Cerebellar cortex (tissue), 1 donor: ENCODE results near the gene KY.

Experiments
- DNase-seq: peaks from one replicate; pipeline ENCODE4 v3.0.0-alpha.2; 2015; ENCODE audit warnings: low spot score

The KY gene, protein sequence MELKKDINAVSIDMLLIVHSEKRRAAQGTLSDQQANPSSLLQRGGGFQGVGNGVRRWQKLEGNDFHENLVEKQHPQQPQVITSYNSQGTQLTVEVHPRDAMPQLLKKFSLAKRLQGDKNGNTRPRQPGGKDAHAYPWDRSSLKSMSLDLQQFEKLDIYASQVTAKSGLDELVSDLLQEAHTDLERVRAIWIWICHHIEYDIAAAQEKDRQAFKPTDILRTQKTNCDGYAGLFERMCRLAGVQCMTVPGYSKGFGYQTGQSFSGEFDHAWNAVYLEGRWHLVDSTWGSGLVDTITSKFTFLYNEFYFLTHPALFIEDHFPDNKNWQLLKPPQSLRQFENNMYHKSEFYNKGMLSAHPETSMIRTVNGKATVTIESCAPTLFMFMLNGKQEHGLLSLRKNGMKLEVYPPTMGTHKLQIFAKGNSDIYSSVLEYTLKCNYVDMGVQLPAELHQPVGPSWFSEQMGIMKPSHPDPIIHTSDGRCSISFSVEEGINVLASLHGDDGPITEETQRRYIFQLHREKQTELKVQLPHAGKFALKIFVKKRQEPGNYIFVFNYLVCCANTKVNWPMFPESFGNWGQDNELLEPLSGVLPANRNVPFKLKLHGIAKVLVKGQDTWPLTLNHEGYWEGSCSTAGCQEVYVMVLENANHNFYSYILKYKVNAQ

DNA sequence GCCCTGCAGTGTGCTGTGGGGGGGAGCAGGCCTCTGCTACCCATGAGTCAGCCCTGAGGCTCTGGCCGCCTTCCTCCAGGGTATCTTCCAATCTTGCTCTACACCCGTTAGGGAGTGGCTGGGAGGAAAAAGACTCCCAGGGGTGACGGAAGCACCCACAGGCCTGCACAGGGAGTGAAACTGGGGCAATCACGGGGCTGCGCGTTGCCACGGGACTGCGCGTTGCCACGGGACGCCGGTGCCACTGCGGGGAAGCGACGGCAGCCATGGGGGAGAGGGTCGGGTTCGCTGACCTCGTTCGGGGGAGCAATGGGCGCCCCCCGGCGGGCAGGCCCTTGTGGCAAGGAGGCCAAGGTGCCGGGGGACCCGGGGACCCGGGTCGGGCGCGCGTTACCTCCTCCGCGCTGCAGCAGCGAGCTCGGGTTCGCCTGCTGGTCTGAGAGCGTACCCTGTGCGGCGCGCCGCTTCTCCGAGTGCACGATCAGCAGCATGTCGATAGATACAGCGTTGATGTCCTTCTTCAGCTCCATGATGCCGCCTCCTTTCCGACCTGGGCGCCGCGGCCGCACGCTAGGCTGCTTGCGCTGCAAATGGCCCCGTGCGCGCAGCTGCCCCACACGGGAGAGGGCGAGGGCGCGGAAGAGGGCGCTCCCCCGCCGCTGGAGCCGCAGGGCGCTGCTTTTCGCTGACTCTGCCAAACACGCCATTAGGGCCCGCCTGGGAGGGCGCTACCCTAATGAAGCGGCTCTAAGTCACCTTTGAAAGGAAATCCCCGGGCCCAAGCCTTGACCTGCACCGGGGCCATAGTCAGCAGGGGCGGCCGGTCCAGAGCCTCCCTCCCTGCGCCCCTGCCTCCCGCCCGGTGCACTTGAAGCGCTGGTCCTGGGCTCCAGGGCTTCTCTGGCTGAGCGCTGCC, at the start of gene KY:
TSS of gene KY (minus strand) at position 592 of the 916 bp plus-strand sequence. CDS start at position 530, 62 bp downstream.
- DNase-seq = peak; percentile 35

DNA sequence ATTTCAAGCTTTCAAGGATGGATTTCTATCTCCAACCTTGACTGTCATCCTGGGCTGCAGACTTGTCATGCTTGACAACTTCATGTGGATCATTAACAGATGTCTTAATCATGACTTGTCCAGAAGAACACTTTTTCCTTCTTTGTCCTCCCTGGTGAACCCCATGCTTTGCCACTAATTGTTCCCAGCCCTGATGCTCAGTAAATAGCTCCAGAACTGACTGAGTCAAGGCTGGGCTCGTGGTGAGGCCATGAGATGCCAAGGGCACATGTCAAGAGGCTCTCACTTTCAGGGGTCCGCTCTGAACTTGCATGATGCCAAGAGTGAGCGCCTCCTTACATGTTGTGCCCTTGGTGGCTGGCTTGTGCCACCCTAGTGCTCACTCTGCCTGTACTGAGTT, 48.9 kb upstream of the KY start:
- no peak for DNase-seq

DNA sequence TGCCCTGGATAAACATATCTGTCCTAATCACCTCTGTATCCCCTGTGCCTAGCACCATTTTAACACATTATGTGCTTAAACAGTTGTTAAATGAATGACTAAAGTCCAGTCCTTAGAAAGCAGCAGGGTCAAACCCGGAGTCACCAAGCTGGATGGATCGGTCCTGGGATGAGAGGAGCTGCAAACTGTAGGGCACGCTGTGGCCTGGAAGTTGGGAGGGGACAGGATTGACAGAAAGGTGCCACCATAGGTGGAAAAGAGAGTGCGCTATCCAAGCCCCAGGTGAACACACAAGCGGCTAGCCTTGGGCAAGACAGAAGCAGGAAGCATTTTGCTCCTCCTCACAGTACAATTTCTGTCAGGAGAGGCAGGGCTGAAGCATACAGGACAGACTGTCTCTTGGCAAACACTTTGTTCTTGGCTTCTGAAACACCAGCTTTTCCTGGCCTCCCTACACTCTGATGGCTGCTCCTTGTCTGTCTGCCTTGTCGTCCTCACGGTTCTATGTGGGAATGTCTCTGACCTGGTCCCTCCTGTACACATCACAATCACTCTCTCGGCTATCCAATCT, 48.4 kb upstream of the KY start:
- peak; percentile 27 for DNase-seq

DNA sequence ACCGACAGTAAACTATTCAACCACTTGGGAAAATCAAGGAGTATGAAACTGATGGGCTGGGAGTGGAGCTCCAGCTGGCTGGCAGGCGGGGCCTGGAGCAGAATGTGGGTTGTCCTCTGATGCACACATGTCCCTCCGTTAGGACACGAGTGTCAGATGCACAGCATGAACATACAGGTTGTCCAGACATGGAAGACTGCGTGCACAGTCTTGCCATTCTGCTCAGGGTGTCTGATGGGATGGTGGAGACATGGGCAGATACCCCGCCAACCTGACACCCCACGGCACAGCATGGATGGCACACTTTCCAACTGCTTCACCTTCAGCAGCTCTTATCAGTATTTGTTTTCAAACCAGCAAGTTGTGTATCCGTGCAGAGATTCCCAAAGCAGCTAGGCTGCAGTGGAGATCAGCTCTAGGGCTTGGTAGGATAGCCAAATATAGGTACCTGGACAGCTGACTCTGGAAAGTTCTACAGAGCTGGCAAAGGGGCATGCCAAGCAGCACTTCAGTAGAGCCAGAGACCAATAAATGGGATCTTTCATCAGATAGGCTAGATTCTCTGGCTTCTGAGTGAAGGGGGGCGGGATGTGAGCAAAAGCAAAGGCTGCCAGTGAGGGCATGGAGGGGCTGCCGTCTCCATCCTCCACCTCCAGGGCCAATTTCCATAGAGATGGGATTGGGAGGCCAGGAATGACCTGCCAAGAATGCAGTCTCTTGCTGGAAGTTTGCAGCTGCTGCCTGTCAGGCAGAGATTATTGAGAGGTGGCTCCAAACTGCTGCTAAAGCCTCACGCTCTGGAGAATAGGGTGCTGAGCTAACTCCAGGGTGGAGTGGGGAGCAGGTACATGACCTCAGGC, 47.2 kb upstream of the KY start:
- DNase-seq = no peak

DNA sequence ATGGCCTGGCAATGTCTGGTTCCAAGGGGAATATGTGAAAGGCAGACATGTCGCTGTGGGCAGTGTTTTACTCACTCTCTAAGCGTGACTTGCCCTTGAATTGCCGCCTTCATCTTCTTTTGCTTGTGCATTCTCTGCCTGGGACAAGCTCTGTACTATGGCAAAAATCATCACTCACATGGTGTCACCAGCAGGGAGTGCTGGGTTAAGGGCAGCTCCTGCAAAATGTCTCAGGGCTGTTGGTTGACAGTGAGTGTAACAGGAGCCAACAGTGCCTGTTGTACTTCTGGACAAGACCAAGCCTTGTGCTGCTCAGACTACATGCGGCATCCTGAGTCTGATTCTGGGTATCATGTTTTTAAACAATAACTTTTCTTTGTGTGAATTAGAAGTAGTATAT, 45.3 kb upstream of the KY start:
- no peak for DNase-seq

DNA sequence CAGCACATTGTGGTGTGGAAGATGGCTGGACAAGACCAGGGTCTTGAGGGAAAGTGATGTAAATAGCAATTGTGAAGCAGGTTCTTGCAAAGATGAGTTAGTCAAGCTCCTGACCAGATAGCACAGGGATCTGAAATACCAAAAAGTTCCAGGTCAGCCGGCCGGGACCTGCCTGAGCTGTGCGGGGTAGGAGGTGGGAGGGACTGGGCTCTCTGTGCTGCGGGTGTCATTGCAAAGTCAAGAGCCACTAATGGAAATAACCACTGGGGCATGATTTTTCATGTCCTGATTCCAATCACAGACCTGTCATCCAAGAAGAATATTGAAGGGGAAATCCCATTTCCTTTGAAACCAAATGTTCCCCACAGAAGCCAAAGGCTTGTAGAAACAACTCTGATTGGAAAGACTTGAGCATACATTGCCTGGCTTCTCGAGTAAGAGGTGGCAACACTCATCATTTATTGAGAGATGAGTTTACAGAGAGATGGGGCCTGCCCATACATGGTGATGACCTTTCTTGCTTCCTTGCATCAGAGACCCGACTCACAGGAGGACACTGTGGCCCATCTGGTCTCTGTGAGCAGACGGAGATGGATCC, 44.2 kb upstream of the KY start:
- no peak for DNase-seq

DNA sequence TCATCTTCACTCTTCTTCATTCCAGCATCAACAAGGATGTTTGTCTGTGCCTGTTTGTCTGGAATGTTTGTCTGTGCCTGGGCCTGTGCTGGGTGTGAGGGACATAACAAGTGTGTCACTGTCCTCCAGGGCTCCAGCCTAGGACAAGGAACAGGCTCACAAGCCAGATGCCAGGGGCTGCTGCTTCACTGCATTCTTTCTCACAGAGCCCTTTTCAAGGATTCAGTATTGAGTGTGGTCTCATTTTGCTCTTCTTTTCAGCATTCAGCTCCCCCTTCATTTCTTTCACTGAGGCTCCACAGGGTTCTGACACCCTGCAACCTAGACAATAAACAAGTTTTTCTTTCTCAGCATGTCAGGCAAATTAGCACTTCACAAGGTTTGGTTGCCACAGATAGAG, 43.6 kb upstream of the KY start:
- no peak for DNase-seq

DNA sequence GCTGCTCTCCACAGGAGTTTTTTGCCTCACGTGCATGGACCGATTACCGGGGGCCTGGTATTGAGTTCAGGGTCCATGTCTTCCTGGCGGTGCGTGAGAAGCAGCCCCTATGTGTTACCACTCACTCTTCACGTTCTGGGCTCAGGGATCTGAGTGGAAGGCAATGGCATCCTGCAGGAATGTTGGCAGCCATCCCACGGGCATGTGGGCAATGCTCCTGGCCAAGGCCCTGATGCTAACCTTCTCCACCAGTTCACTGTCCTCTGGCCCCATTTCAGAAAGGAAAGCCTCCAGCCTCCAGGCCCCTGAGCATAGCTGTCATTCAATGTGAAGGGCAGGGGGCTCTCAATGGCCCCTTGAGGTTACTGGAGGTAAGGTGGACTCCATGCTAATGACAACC, 43.0 kb upstream of the KY start:
- DNase-seq = peak; percentile 58

DNA sequence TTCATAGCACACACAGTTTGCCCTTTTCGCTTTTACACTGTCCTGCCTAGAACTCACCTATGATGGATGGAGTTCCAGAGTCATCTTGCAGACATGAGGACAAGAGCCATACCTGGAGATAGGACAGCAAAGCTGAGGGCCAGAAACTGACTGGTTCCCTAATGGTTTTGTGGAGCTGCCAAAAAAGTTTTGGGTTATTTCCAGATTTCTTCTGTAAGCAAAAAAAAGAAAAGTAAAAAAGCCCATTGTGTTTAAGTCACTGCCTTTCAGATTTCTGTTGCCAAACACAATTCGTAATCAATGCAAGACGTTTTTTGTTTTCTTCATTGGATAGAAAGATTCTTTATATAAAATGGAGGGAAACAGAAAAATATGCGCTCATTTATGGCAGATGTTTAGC, 42.4 kb upstream of the KY start:
- DNase-seq = peak; percentile 36

DNA sequence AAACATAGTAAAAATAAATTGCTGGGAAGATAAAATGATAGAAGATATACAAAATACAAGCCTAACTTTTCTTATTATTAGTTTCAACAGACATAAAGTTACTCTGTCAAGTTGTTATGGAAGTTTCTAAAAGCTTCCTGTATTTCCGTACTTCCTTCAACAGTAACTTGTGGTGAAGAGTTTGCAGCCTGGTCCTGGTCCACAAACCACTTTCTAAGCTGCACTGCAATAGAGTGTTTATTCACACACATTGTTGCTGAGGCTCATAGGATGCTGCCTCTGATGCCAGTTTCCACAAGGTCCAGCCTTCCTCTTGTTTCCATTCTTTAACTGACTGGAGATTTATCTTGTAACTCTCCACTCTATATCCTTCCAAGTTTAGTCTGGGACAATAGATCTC, 39.4 kb upstream of the KY start:
- no peak for DNase-seq

DNA sequence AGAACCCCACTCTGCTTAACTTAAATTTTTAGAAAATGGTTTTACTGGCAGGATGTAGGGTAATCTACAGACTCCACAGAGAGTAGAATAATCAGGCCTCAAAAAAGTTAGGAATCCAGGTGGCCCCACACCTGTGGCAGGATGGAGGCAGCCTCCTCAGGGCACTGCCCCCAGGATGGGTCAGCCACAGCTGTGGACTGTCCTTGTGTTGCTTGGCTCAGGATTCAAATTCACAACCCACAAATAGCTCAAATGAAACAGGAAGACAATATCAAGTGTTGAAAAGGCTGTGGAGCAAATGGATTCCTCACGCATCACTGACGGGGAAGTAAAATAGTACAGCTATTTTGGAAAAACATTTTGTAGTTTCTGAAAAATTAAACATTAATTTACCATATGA, 36.8 kb upstream of the KY start:
- DNase-seq = no peak

DNA sequence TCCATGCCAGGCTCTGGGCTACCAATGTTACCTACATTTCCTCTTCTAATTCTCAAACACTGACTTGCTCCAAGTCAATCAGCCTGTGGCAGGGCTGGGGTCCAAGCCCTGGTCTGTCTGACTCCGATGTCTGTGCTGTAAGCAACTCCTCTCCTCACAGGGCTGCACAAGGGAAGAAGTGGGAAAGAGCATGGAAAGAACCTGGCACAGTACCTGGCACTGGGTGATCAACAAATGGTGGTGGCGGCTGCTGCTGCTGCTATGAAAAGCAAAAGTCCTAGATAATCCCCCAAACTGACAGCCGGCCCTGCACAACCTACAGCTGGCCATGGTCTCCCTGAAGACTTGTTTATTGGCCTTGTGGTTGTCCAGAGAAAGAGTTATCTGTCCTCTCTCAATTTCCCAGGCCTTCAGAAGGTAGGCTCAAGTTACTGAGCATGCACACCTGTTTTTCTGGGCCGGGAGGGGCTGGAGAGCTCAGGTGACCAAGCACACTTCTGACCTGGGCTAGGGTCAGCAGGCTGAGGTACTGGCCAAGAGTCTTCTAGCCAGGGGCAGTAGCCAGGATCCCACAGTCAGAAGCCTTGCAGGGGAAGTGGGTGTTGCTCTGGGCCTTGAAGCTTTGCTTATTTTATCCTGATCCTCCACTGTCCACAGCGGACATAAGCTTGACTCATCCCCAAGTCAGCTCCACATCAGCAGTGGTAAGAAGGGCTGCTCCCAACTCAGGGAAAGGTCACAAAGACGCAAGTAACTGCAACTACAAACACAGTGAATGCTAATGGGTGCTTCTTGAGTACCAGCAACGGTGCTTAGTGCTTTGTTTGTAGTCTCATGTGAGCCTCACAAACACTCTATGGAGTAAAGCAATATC, 35.3 kb upstream of the KY start:
- no peak for DNase-seq

DNA sequence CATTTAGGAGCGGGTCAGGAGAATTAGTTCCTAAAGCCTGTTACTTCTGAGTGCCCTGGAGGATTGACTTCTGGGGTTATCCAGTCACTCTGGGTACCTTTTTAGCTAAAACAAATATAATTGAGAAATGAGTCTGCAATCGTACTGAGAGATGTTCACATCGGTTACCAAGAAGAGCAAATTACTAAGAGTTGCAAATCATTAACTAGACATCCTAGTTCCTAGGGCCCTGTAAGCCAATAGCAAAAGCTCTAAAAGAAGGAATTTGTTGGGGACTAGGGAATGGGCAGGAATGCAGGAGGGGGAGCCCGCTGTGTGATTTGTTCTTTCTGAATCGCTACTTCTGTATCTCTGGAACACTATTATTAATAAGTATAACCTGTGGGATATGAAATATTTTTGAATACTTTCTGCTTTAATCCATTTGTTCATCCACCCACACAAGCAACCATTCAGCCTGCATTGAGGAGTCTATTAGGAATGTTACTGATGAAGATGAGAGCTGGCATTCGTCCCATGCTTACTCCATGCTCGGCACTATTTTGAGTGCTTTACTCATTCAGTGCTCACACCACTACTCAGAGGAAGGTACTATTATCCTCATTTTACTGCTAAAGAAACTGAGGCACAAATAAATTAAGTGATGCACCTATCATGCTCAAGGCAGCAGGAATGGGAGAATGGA, 31.5 kb upstream of the KY start:
- no peak for DNase-seq

DNA sequence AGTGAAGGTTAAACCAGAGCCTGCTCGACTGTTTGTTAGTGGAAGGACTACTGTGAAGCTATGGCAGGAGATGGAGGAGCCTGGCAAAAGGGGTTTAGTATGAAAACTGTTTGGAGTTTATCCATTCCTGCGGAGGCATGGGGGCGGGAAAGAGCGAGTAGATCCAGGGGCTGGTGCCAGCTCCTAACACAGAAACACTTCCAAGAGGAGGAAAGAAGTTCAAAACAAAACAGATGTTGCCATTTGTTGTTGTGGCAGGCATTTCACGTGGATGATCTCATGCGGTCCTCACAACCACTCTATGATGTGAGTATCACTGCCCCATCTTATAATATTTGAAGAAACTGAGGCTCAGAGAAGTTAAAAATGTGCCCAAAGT, 30.7 kb upstream of the KY start:
- DNase-seq = no peak

DNA sequence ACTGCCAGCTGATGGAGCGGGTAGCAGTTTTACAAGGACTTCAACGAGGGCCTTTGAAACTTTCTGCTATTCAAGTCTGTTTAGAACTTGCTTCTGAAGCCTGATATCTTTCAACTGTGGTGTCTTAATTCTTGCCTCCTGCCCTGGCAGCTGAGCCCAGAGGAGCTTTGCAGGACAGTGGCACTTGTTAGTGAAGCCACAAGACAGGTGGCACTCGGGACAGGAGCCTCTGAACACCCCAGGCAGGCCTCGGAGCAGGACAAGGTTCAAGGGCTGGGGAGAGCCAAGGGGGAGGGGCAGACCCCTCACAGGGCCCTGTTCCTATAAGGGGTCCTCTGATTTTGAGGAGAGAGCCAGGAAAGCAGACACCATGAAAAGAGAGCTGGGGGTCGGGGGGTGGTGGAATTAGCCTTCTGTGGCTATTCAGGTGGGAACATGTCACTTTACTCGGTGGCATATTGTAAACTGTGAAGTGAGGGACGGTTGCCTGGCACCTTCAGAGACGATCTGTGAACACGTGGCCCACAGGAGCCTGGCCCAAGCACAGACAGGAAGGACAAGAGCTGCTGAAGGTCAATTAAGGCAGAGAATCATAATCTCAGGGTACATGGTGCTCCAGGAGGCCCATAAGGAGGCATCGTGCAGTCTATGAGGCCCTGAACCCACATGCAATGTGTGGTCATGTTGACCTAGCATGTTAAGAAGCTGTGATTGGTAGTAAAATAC, 30.1 kb upstream of the KY start:
- no peak for DNase-seq

DNA sequence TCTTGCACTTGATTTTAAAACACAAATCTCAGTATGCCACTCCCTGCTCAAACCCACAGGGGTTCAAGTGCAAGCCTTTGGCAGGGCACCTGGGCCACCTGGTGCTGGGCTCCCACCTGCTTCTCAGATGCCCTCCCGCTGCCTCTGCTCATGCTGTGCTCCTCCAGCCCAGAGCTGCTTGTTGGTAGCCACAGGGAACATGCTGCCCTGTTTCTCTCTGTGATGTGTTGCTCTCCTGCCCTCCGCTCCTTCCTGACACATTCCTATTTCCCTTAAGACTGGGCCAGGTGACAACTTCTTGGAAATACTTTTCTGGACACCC, 27.1 kb upstream of the KY start:
- DNase-seq = no peak

DNA sequence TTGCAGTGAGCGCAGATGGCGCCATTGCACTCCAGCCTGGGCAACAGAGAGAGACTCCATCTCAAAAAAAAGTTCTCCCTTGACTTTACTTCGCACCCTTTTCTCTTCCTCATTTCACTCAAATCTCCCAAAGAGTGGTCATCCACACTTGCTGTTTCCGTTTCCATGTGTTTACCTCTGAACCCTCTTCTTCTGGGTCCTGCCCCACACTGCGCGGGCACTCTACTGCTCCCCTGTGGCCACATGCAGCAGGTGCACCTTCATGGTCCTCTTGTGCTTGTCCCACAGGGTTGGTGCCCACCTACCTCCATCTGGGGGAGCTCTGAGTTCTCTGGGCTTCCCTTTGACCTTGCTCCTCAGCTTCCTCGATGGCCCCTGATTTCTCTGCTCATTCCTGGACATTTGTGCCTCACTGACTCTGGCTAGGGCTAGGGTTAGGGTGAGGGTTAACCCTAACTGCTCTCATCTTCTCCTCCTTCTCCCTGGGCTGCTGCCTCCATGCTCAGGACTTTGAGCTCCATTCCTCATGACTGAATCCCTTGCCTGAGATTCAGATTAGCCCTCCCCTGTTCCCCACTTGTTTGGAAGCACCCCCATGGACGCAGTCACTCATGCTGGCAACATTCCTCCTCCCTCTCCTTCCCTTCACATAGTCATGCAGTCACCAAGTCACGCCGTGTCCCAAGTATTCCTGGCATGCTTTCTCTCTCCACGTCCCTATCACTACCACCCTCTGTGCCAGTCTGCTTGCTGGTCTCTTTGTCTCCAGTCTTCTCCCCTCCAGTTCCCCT, 26.6 kb upstream of the KY start:
- DNase-seq = peak; percentile 42

DNA sequence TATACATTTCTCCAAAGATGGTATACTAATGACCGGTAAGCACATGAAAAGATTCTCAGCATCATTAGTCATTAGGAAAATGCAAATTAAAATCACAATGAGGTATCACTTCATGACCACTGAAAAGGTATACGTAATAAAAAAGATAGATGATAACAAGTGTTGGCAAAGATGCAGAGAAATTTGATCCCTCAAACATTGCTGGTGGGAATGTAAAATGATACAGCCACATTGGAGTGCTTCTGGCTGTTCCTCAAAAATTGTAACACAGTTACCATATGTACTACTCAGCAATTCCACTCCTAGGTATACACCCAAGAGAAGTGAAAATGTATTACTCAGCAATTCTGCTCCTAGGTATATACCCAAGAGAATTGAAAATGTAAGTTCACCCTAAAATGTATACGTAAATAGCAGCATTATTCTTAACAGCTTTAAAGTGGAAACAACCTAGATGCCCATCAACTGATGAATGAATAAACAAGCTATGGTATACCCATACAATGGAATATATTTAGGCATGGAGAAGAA, 25.0 kb upstream of the KY start:
- DNase-seq = no peak
